Measurements from ENCODE around the gene CERK.

The CERK gene

DNA sequence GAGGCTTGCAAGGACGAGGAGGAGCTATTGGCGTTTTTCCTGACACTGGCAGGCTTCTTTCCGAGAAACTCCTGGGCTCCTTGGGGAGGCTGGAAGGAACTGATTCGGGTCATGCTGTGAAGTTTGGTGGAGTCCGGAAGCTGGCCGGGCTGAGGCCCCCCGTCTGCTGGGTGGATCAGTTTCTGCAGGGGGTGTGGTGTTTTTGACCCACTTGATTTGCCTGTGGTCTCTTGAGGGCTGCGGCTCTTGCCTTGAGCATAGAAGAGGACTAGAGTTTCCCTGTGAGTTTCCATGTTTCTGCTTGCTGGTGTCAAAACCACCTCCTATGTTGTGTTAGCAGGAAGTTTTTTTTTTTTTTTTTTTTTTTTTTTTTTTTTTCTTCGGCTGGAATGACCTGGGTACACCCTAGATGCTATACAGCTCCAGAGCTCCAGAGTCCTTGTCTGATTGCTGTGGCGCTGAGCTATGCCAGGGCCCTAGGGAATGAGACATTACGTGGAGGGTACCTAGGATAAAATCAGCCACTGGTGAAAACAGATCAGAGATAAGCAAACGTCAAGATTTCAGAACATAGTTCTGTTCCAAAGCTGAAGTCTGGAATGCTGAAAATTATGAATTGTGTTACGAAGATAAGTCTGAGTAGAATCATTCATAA, 25.1 kb upstream of the CERK start:
- TF ChIP-seq, protein P1, sequence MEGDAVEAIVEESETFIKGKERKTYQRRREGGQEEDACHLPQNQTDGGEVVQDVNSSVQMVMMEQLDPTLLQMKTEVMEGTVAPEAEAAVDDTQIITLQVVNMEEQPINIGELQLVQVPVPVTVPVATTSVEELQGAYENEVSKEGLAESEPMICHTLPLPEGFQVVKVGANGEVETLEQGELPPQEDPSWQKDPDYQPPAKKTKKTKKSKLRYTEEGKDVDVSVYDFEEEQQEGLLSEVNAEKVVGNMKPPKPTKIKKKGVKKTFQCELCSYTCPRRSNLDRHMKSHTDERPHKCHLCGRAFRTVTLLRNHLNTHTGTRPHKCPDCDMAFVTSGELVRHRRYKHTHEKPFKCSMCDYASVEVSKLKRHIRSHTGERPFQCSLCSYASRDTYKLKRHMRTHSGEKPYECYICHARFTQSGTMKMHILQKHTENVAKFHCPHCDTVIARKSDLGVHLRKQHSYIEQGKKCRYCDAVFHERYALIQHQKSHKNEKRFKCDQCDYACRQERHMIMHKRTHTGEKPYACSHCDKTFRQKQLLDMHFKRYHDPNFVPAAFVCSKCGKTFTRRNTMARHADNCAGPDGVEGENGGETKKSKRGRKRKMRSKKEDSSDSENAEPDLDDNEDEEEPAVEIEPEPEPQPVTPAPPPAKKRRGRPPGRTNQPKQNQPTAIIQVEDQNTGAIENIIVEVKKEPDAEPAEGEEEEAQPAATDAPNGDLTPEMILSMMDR (IDR thresholded peaks at IDR 0.05; ENCODE audit: extremely low read depth, missing control alignments) = no peak
- peak; percentile 84 for DNase-seq (ENCODE audit: low spot score)

DNA sequence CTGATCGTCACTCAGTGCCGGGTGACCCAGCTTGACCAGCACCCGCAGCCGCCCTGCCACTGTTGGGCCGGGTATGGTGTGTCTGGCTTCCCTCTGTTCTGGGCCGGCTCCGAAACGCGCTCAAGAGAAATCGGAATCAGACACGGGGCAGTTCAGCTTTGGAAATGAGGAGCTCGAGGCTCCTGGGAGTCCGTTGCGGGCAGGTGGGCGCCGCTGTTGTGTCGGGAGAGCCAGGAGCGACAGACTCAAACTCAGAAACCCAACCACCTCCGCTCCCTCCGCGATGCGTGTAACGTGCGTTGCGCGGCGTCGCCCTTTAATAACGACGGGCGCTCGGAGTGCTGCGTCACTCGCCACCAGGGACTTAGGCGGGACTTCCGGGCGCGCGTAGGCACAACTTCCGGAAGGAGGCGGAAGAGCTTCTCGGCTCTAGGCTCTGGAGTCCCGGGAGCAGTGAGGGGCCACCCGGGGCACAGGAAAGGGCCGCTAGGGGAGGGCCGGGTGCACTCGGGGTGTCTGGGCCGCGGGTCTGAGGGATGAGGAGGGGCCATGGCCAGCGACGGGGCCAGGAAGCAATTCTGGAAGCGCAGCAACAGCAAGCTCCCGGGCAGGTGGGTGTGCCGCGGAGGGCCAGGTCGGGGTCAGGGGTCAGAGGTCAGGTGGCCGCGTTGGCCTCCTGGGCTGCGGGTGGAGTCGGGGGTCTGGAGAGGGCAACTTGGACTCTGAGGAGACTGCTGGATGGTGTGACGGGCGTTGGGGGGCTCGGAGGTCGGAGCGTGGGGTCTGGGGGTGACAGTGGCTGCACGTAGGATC, 24.4 kb upstream of the CERK start, which contains the start of gene TBC1D22A:
Gene TBC1D22A, plus strand, starts transcription at position 413 of the 813 bp plus-strand sequence. Its CDS starts 137 bp downstream, at position 550.
- DNase-seq (ENCODE audit: low spot score) = peak; percentile 92
- TF ChIP-seq, protein P1 (IDR thresholded peaks at IDR 0.05; ENCODE audit: extremely low read depth, missing control alignments) = no peak

DNA sequence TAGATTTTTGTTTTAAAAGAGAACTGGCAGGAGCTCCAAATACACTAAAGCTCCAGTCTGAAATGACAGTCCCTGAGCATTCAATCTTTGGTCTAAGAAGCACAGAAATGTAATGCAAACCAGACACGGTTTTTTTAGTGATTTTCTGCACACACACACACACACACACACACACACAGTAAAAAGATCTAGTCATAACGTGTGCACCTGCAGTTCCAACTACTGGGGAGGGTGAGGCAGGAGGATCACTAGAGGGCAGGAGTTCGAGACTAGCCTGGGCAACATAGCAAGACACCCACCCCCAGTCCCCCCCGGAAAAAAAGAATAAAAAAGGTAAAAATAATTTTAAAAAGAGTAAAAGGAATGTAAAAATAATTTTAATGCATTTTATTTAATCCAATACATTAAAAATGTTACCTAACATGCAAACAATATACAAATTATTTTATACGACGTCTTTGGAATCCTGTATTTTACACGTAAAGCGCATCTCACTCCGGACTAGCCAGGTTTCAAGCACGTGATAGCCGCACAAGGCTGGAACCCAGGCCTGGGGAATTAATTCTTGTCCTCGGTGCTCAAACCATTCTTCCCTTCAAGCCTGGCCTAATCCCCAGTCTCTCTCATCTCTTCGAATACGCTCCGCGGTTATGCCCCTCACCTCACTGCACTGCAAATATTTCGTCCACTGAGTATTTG, 23.6 kb upstream of the CERK start:
- no peak for DNase-seq (ENCODE audit: low spot score)
- TF ChIP-seq, protein P1 (IDR thresholded peaks at IDR 0.05; ENCODE audit: extremely low read depth, missing control alignments) = no peak

DNA sequence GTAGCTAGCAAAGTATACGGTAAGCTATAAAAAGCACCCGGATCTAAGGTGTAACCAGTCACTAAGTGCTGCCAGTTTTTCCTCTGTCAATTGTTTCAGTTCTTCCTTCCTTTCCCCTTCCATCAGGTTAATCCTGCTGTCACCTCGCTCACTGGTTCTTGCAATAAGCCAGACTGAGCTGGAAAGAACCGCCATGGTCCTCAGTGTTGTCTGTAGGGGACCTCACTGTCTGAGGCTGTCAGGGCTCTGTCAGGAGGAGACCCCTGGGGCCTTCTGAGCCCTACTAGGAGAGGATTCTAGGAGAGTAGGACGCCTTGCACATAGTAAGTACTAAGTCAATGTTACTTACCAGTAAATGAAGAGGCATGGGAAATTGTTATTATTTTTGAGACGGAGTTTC, 23.0 kb upstream of the CERK start:
- TF ChIP-seq, protein P1 (IDR thresholded peaks at IDR 0.05; ENCODE audit: extremely low read depth, missing control alignments) = no peak

DNA sequence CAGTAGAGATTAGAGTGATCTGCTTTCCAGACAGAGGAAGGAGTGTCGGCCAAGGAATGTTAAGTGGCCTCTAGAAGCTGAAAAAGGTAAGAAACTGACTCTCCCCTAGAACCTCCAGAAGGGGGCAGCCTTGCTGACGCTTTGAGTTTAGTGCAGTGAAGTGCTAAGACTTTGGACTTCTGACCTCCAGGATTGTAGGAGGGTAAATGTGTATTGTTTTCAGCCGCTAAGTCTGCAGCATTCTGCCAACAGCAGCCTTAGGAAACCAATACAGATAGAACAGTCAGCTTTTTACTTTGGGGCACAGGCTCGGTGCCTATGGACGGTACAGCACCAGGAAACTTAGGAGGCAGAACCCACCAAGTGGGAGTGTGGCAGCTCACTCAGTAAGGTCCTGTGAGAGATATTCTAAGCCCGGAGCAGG, 20.8 kb upstream of the CERK start:
- peak; percentile 64 for DNase-seq (ENCODE audit: low spot score)
- TF ChIP-seq, protein P1 (IDR thresholded peaks at IDR 0.05; ENCODE audit: extremely low read depth, missing control alignments) = peak; percentile 74

More for the DNA sequence above, 23.0 kb upstream of the CERK start:
- DNase-seq (ENCODE audit: low spot score) = no peak

DNA sequence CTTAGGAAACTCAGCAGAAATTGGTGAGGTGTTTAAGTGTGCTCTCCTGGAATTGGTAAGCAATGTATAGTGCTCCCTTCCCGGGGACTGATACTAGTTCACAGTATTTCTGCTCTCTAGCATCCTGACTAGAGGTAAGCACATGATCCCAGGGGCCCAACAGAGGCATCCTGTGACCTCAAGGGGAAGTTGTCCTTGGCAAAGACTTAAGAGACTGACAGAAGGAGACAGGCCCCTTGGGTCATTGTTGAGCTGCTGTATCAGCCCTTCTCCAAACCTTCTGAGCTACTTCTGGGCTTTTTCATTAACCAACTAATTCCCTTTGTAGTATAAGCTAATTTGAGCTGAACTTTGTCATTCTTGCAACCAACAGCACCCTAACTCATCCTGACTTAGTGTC, 20.1 kb upstream of the CERK start:
- TF ChIP-seq, protein P1 (IDR thresholded peaks at IDR 0.05; ENCODE audit: extremely low read depth, missing control alignments) = no peak
- no peak for DNase-seq (ENCODE audit: low spot score)

Measured in GM20000 (cell line).